Measurements from ENCODE around the gene PARM1.

The PARM1 gene

DNA sequence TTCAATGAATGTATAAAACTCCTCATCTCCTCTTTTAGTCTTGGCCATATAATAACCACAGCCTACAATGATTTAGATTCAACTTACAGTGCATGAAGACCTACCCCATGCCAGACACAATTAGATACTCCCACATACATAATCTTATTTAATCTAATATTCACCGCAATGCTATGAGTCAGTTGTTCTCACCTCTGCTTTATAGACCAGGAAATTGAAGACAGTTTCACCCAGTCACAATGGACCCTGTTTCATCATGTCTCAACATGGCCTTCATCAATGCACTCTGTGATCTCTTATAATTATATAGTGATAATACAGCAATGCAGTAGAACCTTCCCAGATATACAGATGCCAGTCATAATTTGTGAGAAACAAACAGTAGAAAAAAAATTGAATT is 148.6 kb downstream of the PARM1 start:
- no peak for DNase-seq (ENCODE audit: low read depth)

- no peak for DNase-seq (ENCODE audit: low read depth)
Observed at GRCh38 chr4:75087416-75087815, 154.5 kb downstream of the PARM1 start.

- DNase-seq (ENCODE audit: low read depth), result no peak
Observed at GRCh38 chr4:75087865-75088264, 154.9 kb downstream of the PARM1 start.

- no peak for DNase-seq (ENCODE audit: low read depth)
Observed at GRCh38 chr4:75089206-75089605, 156.3 kb downstream of the PARM1 start.

- DNase-seq (ENCODE audit: low read depth), result no peak
Observed at GRCh38 chr4:75099321-75099720, 166.4 kb downstream of the PARM1 start.
